Left kidney (tissue), 8 donors: ENCODE data around the gene CACNG4. TPM values are rescaled to one million over a fixed set of nuclear protein-coding genes. Genes with fewer than 3 reads are reported as not detected.

Source experiments
- DNase-seq: peaks from one replicate; pipeline ENCODE4 v3.0.0-alpha.2; 2013
- long read RNA-seq, 8 donors: transcript quantifications; one replicate each; lab custom pipeline, GENCODE V29; 2026
- polyA plus RNA-seq: library from polyadenylated mRNA; unstranded; fragments of 120-200 nt; gene quantifications from one replicate; pipeline ENCODE4 v1.2.1, GENCODE V29; 2013; ENCODE audit not compliant: insufficient read length

CACNG4 gene
- polyA plus RNA-seq: 3.5 TPM
- long read RNA-seq, donor 1, partial matches to known transcripts: 0 of 2 reads
- long read RNA-seq, donor 1, other reads (novel, unspliced or antisense): 0 of 2 reads
- long read RNA-seq, donor 2: 0 reads
- long read RNA-seq, donor 3, partial matches to known transcripts: 0 of 1 reads
- long read RNA-seq, donor 3, other reads (novel, unspliced or antisense): 0 of 1 reads
- long read RNA-seq, donor 4: 0 reads
- long read RNA-seq, donor 5: 0 reads
- long read RNA-seq, donor 6, partial matches to known transcripts: 9 of 12 reads
- long read RNA-seq, donor 6, other reads (novel, unspliced or antisense): 0 of 12 reads
- long read RNA-seq, donor 7, partial matches to known transcripts: 0 of 1 reads
- long read RNA-seq, donor 7, other reads (novel, unspliced or antisense): 0 of 1 reads
- long read RNA-seq, donor 8: 0 reads

GRCh38 chr17:66963909-66964771 lies at the start of gene CACNG4:
TSS of gene CACNG4 (plus strand) at chr17:66964707. CDS start at chr17:66964912, 205 bp downstream.
- no peak for DNase-seq

GRCh38 chr17:66915204-66915611 lies 49.3 kb upstream of the CACNG4 start:
- no peak for DNase-seq

DNA sequence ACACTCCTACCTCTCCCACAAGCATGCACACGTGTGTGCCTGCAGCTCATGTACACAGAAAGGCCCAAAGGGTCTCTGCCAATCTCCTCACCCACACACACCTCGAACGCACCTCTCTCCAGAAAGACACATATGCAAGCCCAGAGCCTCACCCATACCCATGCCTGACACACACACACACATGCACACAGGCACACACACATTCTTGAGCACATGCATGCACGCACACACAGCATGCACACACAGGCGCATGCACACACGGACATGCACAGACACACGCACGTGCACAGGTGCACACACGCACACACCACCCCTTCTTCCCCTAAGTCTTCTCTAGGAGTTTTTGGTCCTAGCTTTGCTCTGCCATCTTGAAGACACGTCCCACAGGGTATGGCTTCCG lies 48.7 kb upstream of the CACNG4 start:
- DNase-seq: no peak

- DNase-seq: no peak
Observed at GRCh38 chr17:66916946-66917345, 47.6 kb upstream of the CACNG4 start.

DNA sequence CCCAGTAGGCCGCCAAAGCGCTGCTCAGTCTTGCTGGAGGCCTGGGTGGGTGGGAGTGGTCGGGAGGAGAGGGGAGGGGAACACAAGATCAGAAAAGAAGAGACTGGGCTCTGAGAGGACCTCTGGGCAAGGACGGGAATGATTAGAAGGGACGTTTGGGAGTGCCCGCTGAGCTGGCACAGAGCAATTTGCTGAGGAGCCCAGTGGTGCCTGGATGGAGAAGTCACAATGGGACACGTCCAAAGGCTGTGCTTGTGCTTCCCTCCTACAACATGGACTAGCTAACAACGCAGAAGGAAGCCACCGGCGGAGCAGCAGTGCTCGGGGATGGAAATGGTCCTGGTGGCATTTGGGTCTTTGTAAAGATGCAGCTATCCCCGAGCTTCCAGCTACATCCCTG lies 45.6 kb upstream of the CACNG4 start:
- no peak for DNase-seq

- no peak for DNase-seq
Observed at GRCh38 chr17:66920435-66920834, 44.1 kb upstream of the CACNG4 start.

DNA sequence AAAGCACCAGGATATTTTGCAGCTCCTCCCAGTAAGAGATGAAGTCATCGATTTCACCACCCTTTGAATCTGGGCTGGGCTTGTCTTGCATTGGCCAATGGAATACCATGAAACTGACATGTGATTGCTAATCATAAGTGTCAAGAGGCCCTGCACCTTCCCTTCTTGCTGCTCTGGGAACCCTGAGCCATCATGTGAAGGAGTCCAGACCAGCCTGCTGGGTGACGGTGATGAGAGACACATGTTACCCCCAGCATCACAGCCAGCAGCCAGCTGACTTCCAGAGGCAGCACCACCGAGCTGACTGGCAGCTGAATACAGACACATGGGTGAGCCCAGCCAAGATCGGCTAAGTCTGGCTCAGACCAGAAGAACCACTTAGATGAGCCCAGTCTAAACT lies 43.6 kb upstream of the CACNG4 start:
- no peak for DNase-seq

DNA sequence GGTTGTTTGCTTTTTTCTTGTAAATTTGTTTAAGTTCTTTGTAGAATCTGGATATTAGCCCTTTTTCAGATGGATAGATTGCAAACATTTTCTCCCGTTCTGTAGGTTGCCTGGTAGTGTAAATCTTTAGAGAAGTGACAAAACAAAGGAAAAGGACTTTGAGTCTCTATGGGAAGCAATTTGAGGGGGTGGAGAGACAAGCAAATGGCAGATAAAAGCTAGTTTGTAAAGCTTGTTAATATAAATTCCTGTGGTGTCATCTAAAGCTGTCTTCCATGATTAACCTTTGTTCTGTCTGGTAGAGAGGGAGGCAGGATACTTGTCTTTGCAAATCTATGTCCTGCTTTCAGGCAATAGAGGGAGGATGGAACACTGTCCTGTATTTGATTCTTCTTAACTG lies 40.6 kb upstream of the CACNG4 start:
- DNase-seq: no peak

DNA sequence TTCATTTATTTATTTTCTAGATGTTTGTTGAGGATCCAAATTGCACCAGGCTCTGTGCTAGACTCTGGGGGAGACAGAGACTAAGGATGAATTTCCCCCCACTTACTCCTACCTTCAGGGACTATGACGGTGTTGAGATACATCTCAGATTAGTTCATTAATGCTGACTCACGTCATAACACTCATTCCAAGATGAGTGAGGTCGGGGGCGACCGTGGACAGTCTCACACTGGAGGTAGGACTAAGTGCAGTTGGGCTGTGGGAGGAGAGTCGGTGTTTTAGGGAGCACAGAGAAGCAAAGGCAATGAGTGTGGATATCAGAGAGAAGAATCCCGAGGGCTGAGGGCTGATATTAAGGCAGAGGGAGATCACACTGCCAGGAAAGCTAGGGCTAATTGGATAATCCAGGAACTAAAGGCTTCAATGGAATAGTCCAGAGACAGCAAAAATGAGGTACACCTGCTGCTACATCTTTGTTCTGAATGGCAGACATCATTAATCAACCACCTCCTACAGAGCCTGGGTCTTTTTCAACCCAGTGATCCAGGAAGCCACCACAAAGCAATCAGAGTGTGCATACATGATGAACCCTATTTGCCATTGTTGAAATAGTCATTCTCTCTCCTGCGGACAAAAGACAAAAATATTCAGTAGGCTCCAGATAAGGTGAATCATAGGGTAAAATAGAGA lies 38.6 kb upstream of the CACNG4 start:
- no peak for DNase-seq

- no peak for DNase-seq
Observed at GRCh38 chr17:66928949-66929348, 35.6 kb upstream of the CACNG4 start.

DNA sequence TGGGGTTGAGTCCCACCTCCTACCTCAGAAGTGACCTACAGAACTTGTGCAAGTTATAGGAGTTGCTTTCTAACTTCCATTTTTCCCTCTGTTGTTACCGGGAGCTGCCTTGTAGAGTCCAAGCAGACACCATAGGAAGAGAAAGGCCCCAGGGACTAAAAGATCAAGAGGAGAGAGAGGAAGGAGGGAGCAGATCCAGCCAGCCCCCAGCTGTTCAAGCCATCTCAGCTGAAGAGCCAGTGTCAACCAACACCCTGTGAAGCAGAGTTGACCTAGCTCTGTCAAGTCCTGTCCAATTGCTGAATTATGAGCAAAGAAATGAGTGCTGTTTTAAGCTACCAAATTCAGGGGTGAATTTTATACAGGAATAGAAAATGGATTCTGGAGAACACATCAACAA lies 34.9 kb upstream of the CACNG4 start:
- no peak for DNase-seq

- DNase-seq: no peak
Observed at GRCh38 chr17:66930933-66931332, 33.6 kb upstream of the CACNG4 start.

DNA sequence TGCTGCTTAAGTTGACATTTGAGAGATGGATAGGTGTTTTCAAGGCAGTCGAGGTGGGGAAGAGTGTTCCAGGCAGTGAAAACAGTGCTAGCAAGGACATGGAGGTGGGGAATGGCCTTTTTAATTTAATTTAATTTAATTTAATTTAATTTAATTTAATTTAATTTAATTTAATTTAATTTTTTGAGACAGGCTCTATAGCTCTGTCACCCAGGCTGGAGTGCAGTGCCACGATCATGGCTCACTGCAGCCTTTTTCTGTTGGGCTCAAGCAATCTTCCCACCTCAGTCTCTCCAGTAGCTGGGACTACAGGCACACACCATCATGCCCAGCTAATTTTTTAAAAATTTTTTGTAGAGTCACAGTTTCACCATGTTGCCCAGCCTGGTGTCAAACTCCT lies 32.2 kb upstream of the CACNG4 start:
- DNase-seq: no peak

DNA sequence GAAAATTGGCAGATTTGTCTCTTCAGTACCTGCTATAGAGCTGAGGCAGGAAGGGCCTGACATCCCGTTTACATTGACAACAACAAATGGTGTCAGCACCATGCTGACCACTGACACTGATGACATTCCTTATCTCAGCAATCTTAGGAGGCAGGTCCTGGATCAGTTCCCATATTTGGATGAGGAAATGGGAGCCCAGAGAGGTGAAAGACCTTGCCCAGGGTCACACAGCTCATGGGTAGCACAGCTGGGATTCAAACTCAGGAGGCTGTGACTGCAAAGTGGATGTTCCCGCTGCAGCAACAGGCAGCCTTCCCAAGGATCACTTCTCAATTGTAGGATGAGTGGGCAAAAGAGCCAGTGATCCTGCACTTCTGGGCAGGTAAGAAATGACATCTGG lies 30.5 kb upstream of the CACNG4 start:
- DNase-seq: no peak

DNA sequence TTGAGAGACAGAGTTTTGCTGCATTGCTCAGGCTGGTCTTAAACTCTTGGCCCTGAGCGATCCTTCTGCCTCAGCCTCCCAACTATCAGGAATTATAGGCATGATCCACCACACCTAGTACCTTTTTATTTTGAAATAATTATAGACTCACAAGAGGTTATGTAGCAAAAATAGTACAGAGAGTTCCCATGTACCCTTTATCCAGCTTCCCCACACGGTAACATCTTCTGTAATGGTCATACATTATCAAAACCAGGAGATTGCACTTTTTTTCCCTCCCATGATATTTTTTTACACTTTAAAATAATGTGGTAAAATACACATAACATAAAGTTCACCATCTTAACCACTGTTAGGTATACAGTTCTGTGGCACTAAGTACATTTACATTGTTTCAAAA lies 28.8 kb upstream of the CACNG4 start:
- DNase-seq: no peak

- DNase-seq: no peak
Observed at GRCh38 chr17:66938656-66939055, 25.9 kb upstream of the CACNG4 start.

- no peak for DNase-seq
Observed at GRCh38 chr17:66939461-66940114, 24.9 kb upstream of the CACNG4 start.

DNA sequence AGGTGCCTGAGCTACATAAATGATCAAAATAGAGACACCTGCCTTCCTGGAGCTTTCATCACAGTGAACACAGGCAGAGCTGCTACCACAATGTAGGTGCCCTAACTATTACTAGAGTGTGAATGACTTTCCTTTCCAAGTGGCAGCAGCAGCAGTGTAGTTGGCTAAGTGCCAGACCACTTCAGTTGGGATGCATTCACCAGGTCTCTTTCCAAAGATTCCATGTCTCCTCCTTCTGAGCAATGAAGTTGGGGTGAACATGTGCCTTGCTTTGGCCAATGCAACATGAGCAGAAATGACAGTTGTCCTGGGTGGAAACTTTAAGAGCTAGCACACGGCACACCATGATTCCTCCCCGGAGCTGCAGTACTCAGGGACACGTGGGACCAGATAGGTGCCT lies 23.3 kb upstream of the CACNG4 start:
- DNase-seq: no peak

GRCh38 chr17:66941773-66942450 lies 22.6 kb upstream of the CACNG4 start:
- DNase-seq: no peak

GRCh38 chr17:66942451-66943264 lies 21.8 kb upstream of the CACNG4 start:
- DNase-seq: no peak

GRCh38 chr17:66943484-66943883 lies 21.0 kb upstream of the CACNG4 start:
- DNase-seq: no peak
